Measurements from ENCODE around the gene RHOB. TPM values are rescaled to one million over a fixed set of nuclear protein-coding genes. Genes with fewer than 3 reads are reported as not detected.

Gene RHOB
- polyA plus RNA-seq, 1 donor from 2014 or later, result 205 TPM

DNA sequence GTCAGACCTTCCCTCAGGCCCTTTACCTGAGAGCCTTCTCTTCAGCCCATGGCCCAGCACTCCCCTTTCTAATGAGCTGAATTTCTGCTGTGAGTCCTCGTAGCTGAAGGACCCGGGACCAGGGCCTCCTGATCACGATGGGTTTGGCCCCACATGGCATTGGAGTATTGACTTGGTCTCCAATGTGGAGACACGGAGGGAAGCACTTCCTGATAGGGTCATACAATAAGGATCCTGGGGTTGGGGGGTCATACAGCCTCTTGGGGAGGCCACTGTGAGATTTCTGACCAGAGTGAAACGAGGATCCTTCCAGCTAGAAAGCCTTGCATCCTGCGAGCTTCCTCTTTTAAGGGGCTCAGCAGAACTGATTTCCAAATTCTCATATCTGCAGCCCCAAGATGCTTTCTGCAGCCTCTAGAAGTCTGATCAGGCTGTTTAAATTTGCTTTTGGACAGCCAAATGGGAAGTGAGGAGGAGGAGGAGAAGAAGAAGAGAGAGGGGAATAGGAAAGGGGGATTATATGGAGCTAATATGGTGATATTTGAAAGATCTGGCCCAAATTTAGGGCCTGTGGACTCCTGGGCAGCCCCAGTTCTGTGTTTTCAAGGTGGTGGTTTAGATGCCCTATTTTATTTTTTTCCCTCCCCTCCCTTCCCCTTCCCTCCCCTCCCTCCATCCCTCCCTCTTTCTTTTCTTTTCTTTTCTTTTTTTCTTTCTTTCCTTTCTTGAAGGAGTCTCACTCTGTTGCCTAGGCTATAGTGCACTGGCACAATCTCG, 38.9 kb downstream of the RHOB start:
- H4K20me1 ChIP-seq (ENCODE audit: insufficient read depth), result no peaks in the 10 kb centered on the region
- TF ChIP-seq EP300 (conservative IDR thresholded peaks at IDR 0.05; ENCODE audit: poor library complexity, severe bottlenecking) (no peak), TAF1 (IDR thresholded peaks at IDR 0.05; ENCODE audit: low read depth) (no peak), POLR2AphosphoS5 (IDR thresholded peaks at IDR 0.05) (no peak), MXI1 (conservative IDR thresholded peaks at IDR 0.05; ENCODE audit: poor library complexity, severe bottlenecking) (no peak), SMC3 (conservative IDR thresholded peaks at IDR 0.05; ENCODE audit: poor library complexity) (no peak), RAD21 (conservative IDR thresholded peaks at IDR 0.05) (no peak)
- TF ChIP-seq, protein P1, sequence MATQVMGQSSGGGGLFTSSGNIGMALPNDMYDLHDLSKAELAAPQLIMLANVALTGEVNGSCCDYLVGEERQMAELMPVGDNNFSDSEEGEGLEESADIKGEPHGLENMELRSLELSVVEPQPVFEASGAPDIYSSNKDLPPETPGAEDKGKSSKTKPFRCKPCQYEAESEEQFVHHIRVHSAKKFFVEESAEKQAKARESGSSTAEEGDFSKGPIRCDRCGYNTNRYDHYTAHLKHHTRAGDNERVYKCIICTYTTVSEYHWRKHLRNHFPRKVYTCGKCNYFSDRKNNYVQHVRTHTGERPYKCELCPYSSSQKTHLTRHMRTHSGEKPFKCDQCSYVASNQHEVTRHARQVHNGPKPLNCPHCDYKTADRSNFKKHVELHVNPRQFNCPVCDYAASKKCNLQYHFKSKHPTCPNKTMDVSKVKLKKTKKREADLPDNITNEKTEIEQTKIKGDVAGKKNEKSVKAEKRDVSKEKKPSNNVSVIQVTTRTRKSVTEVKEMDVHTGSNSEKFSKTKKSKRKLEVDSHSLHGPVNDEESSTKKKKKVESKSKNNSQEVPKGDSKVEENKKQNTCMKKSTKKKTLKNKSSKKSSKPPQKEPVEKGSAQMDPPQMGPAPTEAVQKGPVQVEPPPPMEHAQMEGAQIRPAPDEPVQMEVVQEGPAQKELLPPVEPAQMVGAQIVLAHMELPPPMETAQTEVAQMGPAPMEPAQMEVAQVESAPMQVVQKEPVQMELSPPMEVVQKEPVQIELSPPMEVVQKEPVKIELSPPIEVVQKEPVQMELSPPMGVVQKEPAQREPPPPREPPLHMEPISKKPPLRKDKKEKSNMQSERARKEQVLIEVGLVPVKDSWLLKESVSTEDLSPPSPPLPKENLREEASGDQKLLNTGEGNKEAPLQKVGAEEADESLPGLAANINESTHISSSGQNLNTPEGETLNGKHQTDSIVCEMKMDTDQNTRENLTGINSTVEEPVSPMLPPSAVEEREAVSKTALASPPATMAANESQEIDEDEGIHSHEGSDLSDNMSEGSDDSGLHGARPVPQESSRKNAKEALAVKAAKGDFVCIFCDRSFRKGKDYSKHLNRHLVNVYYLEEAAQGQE (IDR thresholded peaks at IDR 0.05; ENCODE audit: borderline replicate concordance), result no peak
- H3K9ac ChIP-seq (ENCODE audit: low read length), result no peak overlapping the region

DNA sequence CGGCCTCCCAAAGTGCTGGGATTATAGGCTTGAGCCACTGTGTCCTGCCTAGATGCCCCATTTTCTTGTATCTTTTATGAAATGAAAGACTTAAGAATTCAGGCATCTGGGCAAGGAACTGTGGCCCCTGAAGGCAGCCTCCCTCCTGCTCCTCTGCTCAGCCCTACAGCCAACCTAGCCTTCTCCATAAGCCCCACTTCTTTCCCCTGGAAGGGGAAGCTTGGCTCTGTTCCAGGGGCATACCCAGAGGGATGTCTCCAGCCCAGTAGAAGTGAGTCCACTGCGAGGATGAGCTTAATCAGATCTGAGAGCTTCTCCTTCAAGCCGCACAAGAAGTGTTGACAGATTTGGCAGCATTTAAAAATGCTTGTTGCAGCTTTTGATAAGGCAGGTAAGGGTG, 39.7 kb downstream of the RHOB start:
- Histone ChIP-seq H2AFZ (ENCODE audit: low read depth, low read length) (no peak overlapping the region), H3K9me2 (ENCODE audit: insufficient read depth, low read length) (no peaks in the 10 kb centered on the region), H3K36me3 (ENCODE audit: insufficient read depth, low read length) (no peaks in the 10 kb centered on the region), H3K4me2 (ENCODE audit: low read length) (no peak overlapping the region), H3K9ac (ENCODE audit: low read length) (no peak overlapping the region), H4K20me1 (ENCODE audit: insufficient read depth) (no peaks in the 10 kb centered on the region), H3F3A (ENCODE audit: insufficient read depth, low read length, poor library complexity, severe bottlenecking) (no peaks in the 10 kb centered on the region), H3K79me2 (replicated peaks; ENCODE audit: insufficient read depth, low read length) (no peaks in the 10 kb centered on the region), H3K4me3 (ENCODE audit: low read length) (no peak overlapping the region), H3K27ac (ENCODE audit: low read length) (no peak overlapping the region), H3K9me3 (ENCODE audit: low read length) (no peaks in the 10 kb centered on the region), H3K27me3 (ENCODE audit: insufficient read depth, low read depth, low read length) (no peaks in the 10 kb centered on the region)
- TF ChIP-seq EP300 (conservative IDR thresholded peaks at IDR 0.05; ENCODE audit: poor library complexity, severe bottlenecking), result no peak
- TF ChIP-seq, protein P2, sequence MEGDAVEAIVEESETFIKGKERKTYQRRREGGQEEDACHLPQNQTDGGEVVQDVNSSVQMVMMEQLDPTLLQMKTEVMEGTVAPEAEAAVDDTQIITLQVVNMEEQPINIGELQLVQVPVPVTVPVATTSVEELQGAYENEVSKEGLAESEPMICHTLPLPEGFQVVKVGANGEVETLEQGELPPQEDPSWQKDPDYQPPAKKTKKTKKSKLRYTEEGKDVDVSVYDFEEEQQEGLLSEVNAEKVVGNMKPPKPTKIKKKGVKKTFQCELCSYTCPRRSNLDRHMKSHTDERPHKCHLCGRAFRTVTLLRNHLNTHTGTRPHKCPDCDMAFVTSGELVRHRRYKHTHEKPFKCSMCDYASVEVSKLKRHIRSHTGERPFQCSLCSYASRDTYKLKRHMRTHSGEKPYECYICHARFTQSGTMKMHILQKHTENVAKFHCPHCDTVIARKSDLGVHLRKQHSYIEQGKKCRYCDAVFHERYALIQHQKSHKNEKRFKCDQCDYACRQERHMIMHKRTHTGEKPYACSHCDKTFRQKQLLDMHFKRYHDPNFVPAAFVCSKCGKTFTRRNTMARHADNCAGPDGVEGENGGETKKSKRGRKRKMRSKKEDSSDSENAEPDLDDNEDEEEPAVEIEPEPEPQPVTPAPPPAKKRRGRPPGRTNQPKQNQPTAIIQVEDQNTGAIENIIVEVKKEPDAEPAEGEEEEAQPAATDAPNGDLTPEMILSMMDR (IDR thresholded peaks at IDR 0.05; ENCODE audit: poor library complexity, severe bottlenecking), result no peak
- TF ChIP-seq EZH2 (IDR thresholded peaks at IDR 0.05; ENCODE audit: borderline replicate concordance, insufficient read depth, low read length, poor library complexity, severe bottlenecking), result no peak
- TF ChIP-seq RAD21 (conservative IDR thresholded peaks at IDR 0.05), result no peak
- no peak for TF ChIP-seq MXI1 (conservative IDR thresholded peaks at IDR 0.05; ENCODE audit: poor library complexity, severe bottlenecking)
- no peak for TF ChIP-seq TAF1 (IDR thresholded peaks at IDR 0.05; ENCODE audit: low read depth)
- TF ChIP-seq, protein P1 (IDR thresholded peaks at IDR 0.05; ENCODE audit: borderline replicate concordance), result no peak
- no peak for TF ChIP-seq POLR2AphosphoS5 (IDR thresholded peaks at IDR 0.05)
- no peak for TF ChIP-seq SMC3 (conservative IDR thresholded peaks at IDR 0.05; ENCODE audit: poor library complexity)

More for the DNA sequence above, 38.9 kb downstream of the RHOB start:
- Histone ChIP-seq H3K27me3 (ENCODE audit: insufficient read depth, low read depth, low read length) (no peaks in the 10 kb centered on the region), H3K4me2 (ENCODE audit: low read length) (no peak overlapping the region), H3K36me3 (ENCODE audit: insufficient read depth, low read length) (no peaks in the 10 kb centered on the region), H2AFZ (ENCODE audit: low read depth, low read length) (no peak overlapping the region), H3K27ac (ENCODE audit: low read length) (no peak overlapping the region), H3F3A (ENCODE audit: insufficient read depth, low read length, poor library complexity, severe bottlenecking) (no peaks in the 10 kb centered on the region), H3K9me3 (ENCODE audit: low read length) (no peaks in the 10 kb centered on the region), H3K9me2 (ENCODE audit: insufficient read depth, low read length) (no peaks in the 10 kb centered on the region), H3K4me3 (ENCODE audit: low read length) (no peak overlapping the region), H3K79me2 (replicated peaks; ENCODE audit: insufficient read depth, low read length) (no peaks in the 10 kb centered on the region)
